ENCODE measurements around the gene SYS1. TPM values are rescaled to one million over a fixed set of nuclear protein-coding genes. Genes with fewer than 3 reads are reported as not detected.

The SYS1 gene
- total RNA-seq, 4 donors from 2014 or later = 28.2 to 48.4 (median 42.5) TPM

GRCh38 chr20:45390931-45391330, 28.0 kb downstream of the SYS1 start:
- Histone ChIP-seq H3K9me3 (no peaks in the 10 kb centered on the region), H3K27me3 (no peaks in the 10 kb centered on the region), H3K4me1 (no peaks in the 10 kb centered on the region), H3K27ac (replicated peaks in 1 of 4) (no peak overlapping the region), H3K4me3 (no peak overlapping the region), H3K36me3 (peaks cover 0 to 10% (median 0%) of the 10 kb centered on the region in 4 donors)
- WGBS = 97% methylated on average over 2 of the region's 2 CpGs
- TF ChIP-seq EP300 (IDR thresholded peaks at IDR 0.05) (no peak), CTCF (IDR thresholded peaks at IDR 0.05) (no peak), POLR2A (IDR thresholded peaks at IDR 0.05; ENCODE audit: low read depth) (no peak), POLR2AphosphoS5 (IDR thresholded peaks at IDR 0.05) (no peak)
- intact Hi-C loops (cut with DNase I) = no loop called here
- DNase-seq (ENCODE audit: extremely low spot score) = no peak

GRCh38 chr20:45391559-45391958, 28.6 kb downstream of the SYS1 start:
- TF ChIP-seq EP300 (IDR thresholded peaks at IDR 0.05) (no peak), POLR2A (IDR thresholded peaks at IDR 0.05; ENCODE audit: low read depth) (no peak), CTCF (IDR thresholded peaks at IDR 0.05) (no peak), POLR2AphosphoS5 (IDR thresholded peaks at IDR 0.05) (no peak)
- WGBS = 69% methylated on average over 2 of the region's 2 CpGs
- no peak overlapping the region for H3K4me3 ChIP-seq
- H3K4me1 ChIP-seq = no peaks in the 10 kb centered on the region
- H3K9me3 ChIP-seq = no peaks in the 10 kb centered on the region
- H3K27me3 ChIP-seq = no peaks in the 10 kb centered on the region
- no peak overlapping the region for H3K27ac ChIP-seq (replicated peaks in 1 of 4)
- peaks cover 0 to 10% (median 0%) of the 10 kb centered on the region in 4 donors for H3K36me3 ChIP-seq
- no peak for DNase-seq (ENCODE audit: extremely low spot score)
- intact Hi-C loops (cut with DNase I) = no loop called here

GRCh38 chr20:45392733-45393132, 29.8 kb downstream of the SYS1 start:
- no peaks in the 10 kb centered on the region for H3K4me1 ChIP-seq
- 84% methylated on average over 3 of the region's 3 CpGs for WGBS

GRCh38 chr20:45394221-45395113, 31.5 kb downstream of the SYS1 start:
- intact Hi-C loops (cut with DNase I) = no loop called here
- no peak for DNase-seq (ENCODE audit: extremely low spot score)
- Histone ChIP-seq H3K27me3 (no peaks in the 10 kb centered on the region), H3K9me3 (no peaks in the 10 kb centered on the region), H3K27ac (replicated peaks in 1 of 4) (no peak overlapping the region), H3K4me1 (no peaks in the 10 kb centered on the region), H3K36me3 (peaks cover 0 to 10% (median 0%) of the 10 kb centered on the region in 4 donors), H3K4me3 (no peak overlapping the region)
- no peak for TF ChIP-seq POLR2AphosphoS5 (IDR thresholded peaks at IDR 0.05)
- TF ChIP-seq EP300 (IDR thresholded peaks at IDR 0.05) = no peak
- no peak for TF ChIP-seq POLR2A (IDR thresholded peaks at IDR 0.05; ENCODE audit: low read depth)
- no peak for TF ChIP-seq CTCF (IDR thresholded peaks at IDR 0.05)
- 90% methylated on average over 18 of the region's 21 CpGs for WGBS

More at GRCh38 chr20:45392733-45393132, 29.8 kb downstream of the SYS1 start:
- Histone ChIP-seq H3K27ac (replicated peaks in 1 of 4) (no peak overlapping the region), H3K4me3 (no peak overlapping the region), H3K27me3 (no peaks in the 10 kb centered on the region), H3K9me3 (no peaks in the 10 kb centered on the region), H3K36me3 (peaks cover 0 to 10% (median 0%) of the 10 kb centered on the region in 4 donors)
- TF ChIP-seq EP300 (IDR thresholded peaks at IDR 0.05) (no peak), POLR2AphosphoS5 (IDR thresholded peaks at IDR 0.05) (no peak), CTCF (IDR thresholded peaks at IDR 0.05) (no peak), POLR2A (IDR thresholded peaks at IDR 0.05; ENCODE audit: low read depth) (no peak)
- no peak for DNase-seq (ENCODE audit: extremely low spot score)
- intact Hi-C loops (cut with DNase I) = no loop called here

Data from esophagus muscularis mucosa (tissue), 4 donors.